Gastroesophageal sphincter (tissue), 4 donors: ENCODE data around the gene PTPN1. TPM values are rescaled to one million over a fixed set of nuclear protein-coding genes. Genes with fewer than 3 reads are reported as not detected.
A peak's percentile ranks its signal among the peaks of the same experiment; 100 is the strongest.

Experiments
- ATAC-seq: fragments of 150-250 bp; one replicate; pipeline ENCODE4 v1.9.1; 2016; ENCODE audit warnings: mild to moderate bottlenecking, moderate library complexity
- H3K27ac ChIP-seq, 4 donors: fragments of 200-600 bp; sonication (generic) in 3 of 4; 1 replicate in 3 of 4; 2 replicates in 1 of 4; pipeline ENCODE4 v1.5.1; 2016 to 2019
- H3K27me3 ChIP-seq: fragments of 200-600 bp; sonication (generic); one replicate; pipeline ENCODE4 v1.5.1; 2019
- H3K36me3 ChIP-seq, 2 donors: fragments of 200-600 bp; sonication (generic); one replicate each; pipeline ENCODE4 v1.5.1; 2019; ENCODE audit warnings: control low read depth in 1 of 2
- H3K4me1 ChIP-seq, 3 donors: fragments of 200-600 bp; sonication (generic); 1 replicate in 2 of 3; 2 replicates in 1 of 3; pipeline ENCODE4 v1.5.1; 2016 to 2019; ENCODE audit warnings: control low read depth in 2 of 3
- H3K4me3 ChIP-seq, 2 donors: fragments of 200-600 bp; sonication (generic); one replicate each; pipeline ENCODE4 v1.5.1; 2019; ENCODE audit warnings: mild to moderate bottlenecking in 1 of 2, moderate library complexity in 1 of 2
- H3K9me3 ChIP-seq, 3 donors: fragments of 200-600 bp; sonication (generic); one replicate each; pipeline ENCODE4 v1.5.1; 2017 to 2019; ENCODE audit warnings: control low read depth in 2 of 3
- CTCF ChIP-seq, 4 experiments: fragments of 200-600 bp in 2 of 4; fragments of 450-650 bp in 2 of 4; sonication (generic) in 1 of 4; IDR thresholded peaks; one replicate each; pipeline ENCODE4 v1.5.1; 2017 to 2019; ENCODE audit warnings: antibody characterized with exemption in 4 of 4, mild to moderate bottlenecking in 2 of 4, moderate library complexity in 2 of 4
- EP300 ChIP-seq: sonication (generic); formaldehyde crosslinking; IDR thresholded peaks from one replicate; pipeline ENCODE4 v1.6.1; 2017; ENCODE audit warnings: antibody characterized with exemption, mild to moderate bottlenecking
- POLR2A ChIP-seq, 2 donors: fragments of 450-650 bp; IDR thresholded peaks; one replicate each; pipeline ENCODE4 v1.6.1; 2017; ENCODE audit warnings: antibody characterized with exemption in 2 of 2, mild to moderate bottlenecking in 2 of 2, moderate library complexity in 1 of 2
- POLR2AphosphoS5 ChIP-seq: sonication (generic); formaldehyde crosslinking; IDR thresholded peaks from one replicate; pipeline ENCODE4 v1.6.1; 2017; ENCODE audit warnings: antibody characterized with exemption
- WGBS, 2 donors: methylation state at CpG; one replicate each; pipeline ENCODE4 v1.1.5; 2018; ENCODE audit warnings: low coverage in 1 of 2; 5-methylcytosine and 5-hydroxymethylcytosine counted together
- total RNA-seq, 4 donors: library from RNA; depleted of rRNA; stranded (reverse); fragments of >200 nt; gene quantifications; one replicate each; pipeline ENCODE4 v1.1.0, GENCODE V29; 2016

PTPN1 gene
- total RNA-seq, 4 donors from 2014 or later: 27.6 to 43.6 (median 38.4) TPM

- Histone ChIP-seq H3K27me3 (no peaks in the 10 kb centered on the region), H3K4me1 (peaks cover 0 to 23% (median 4%) of the 10 kb centered on the region in 3 donors), H3K27ac (no peak overlapping the region), H3K4me3 (no peak overlapping the region), H3K36me3 (no peaks in the 10 kb centered on the region), H3K9me3 (no peaks in the 10 kb centered on the region)
- no peak for ATAC-seq
- 50 to 66% methylated on average over 1 to 3 of the region's 3 CpGs for WGBS, 2 donors
- TF ChIP-seq CTCF (IDR thresholded peaks at IDR 0.05) (no peak), POLR2A (IDR thresholded peaks at IDR 0.05) (no peak), POLR2AphosphoS5 (no peak), EP300 (no peak)
Measured at GRCh38 chr20:50481741-50482140, 28.4 kb upstream of the PTPN1 start.

- WGBS, 2 donors: 80 to 86% methylated on average over 1 to 4 of the region's 4 CpGs
- Histone ChIP-seq H3K9me3 (no peaks in the 10 kb centered on the region), H3K4me1 (peaks cover 0 to 23% (median 4%) of the 10 kb centered on the region in 3 donors), H3K36me3 (no peaks in the 10 kb centered on the region), H3K27ac (peak overlapping the region in 2 of 4 donors; percentile 82 to 89), H3K4me3 (no peak overlapping the region), H3K27me3 (no peaks in the 10 kb centered on the region)
- no peak for ATAC-seq
- no peak for TF ChIP-seq POLR2A (IDR thresholded peaks at IDR 0.05)
- TF ChIP-seq CTCF (IDR thresholded peaks at IDR 0.05): no peak
- TF ChIP-seq POLR2AphosphoS5: no peak
- no peak for TF ChIP-seq EP300
Measured at GRCh38 chr20:50482396-50482981, 27.7 kb upstream of the PTPN1 start.

GRCh38 chr20:50484271-50484976, 25.8 kb upstream of the PTPN1 start:
- no peaks in the 10 kb centered on the region for H3K27me3 ChIP-seq
- H3K9me3 ChIP-seq: no peaks in the 10 kb centered on the region
- no peak for ATAC-seq
- H3K27ac ChIP-seq: peak overlapping the region; percentile 82 to 89 (median 86)
- TF ChIP-seq CTCF (IDR thresholded peaks at IDR 0.05) (no peak), POLR2A (IDR thresholded peaks at IDR 0.05) (no peak), POLR2AphosphoS5 (no peak), EP300 (no peak)
- no peaks in the 10 kb centered on the region for H3K36me3 ChIP-seq
- H3K4me1 ChIP-seq: peaks cover 0 to 15% (median 4%) of the 10 kb centered on the region in 3 donors
- WGBS, 2 donors: 70 to 75% methylated on average over 6 of the region's 6 CpGs
- peak overlapping the region; percentile 47 to 56 for H3K4me3 ChIP-seq

- H3K4me3 ChIP-seq: no peak overlapping the region
- no peaks in the 10 kb centered on the region for H3K9me3 ChIP-seq
- peaks cover 0 to 15% (median 4%) of the 10 kb centered on the region in 3 donors for H3K4me1 ChIP-seq
- 80 to 90% methylated on average over 3 to 4 of the region's 4 CpGs for WGBS, 2 donors
- ATAC-seq: no peak
- TF ChIP-seq POLR2AphosphoS5 (no peak), EP300 (no peak), POLR2A (IDR thresholded peaks at IDR 0.05) (no peak), CTCF (IDR thresholded peaks at IDR 0.05) (no peak)
- no peaks in the 10 kb centered on the region for H3K36me3 ChIP-seq
- H3K27me3 ChIP-seq: no peaks in the 10 kb centered on the region
- H3K27ac ChIP-seq: no peak overlapping the region
Measured at GRCh38 chr20:50487397-50487796, 22.8 kb upstream of the PTPN1 start.
